K562 (cell line): Measurements from ENCODE around the gene RTL1. TPM values are rescaled to one million over a fixed set of nuclear protein-coding genes. Genes with fewer than 3 reads are reported as not detected.

Experiments used
- ARID2 ChIP-seq: fragments of 450-650 bp; IDR thresholded peaks from 2 replicates; pipeline ENCODE4 v1.6.1; 2017; ENCODE audit warnings: antibody characterized with exemption, mild to moderate bottlenecking
- ESRRA ChIP-seq: fragments of 450-650 bp; IDR thresholded peaks from 2 replicates; pipeline ENCODE4 v1.6.1; 2014; ENCODE audit warnings: low read depth, mild to moderate bottlenecking, moderate library complexity, borderline replicate concordance
- EWSR1 ChIP-seq: fragments of 450-650 bp; IDR thresholded peaks from 2 replicates; pipeline ENCODE4 v1.6.1; 2018; ENCODE audit warnings: borderline replicate concordance, mild to moderate bottlenecking, low read depth, moderate library complexity; ENCODE audit not compliant: partially characterized antibody
- EZH2 ChIP-seq: IDR thresholded peaks from 2 replicates; pipeline ENCODE4 v1.6.1; 2012; ENCODE audit warnings: low read depth, mild to moderate bottlenecking, inconsistent platforms, low read length, borderline replicate concordance
- L3MBTL2 ChIP-seq: fragments of 450-650 bp; IDR thresholded peaks from 2 replicates; pipeline ENCODE4 v1.6.1; 2016; ENCODE audit warnings: mild to moderate bottlenecking, moderate library complexity
- MXI1 ChIP-seq: IDR thresholded peaks from 2 replicates; pipeline ENCODE4 v1.6.1; 2011; ENCODE audit warnings: low read depth, mild to moderate bottlenecking, improper control_type of control experiment, low read length
- NR3C1 ChIP-seq: sonication (generic); formaldehyde crosslinking; IDR thresholded peaks from 2 replicates; pipeline ENCODE4 v1.8.1; 2022; ENCODE audit warnings: missing genetic modification reagents
- OTX1 ChIP-seq: fragments of 450-650 bp; formaldehyde crosslinking; IDR thresholded peaks from 2 replicates; pipeline ENCODE4 v1.4.0; 2022; ENCODE audit warnings: mild to moderate bottlenecking
- POLR2AphosphoS5 ChIP-seq: IDR thresholded peaks from 2 replicates; pipeline ENCODE4 v1.6.1; 2011; ENCODE audit warnings: mild to moderate bottlenecking, low read depth, low read length, moderate library complexity; ENCODE audit not compliant: control insufficient read depth, insufficient read depth
- PURB ChIP-seq: sonication (generic); formaldehyde crosslinking; IDR thresholded peaks from 2 replicates; pipeline ENCODE4 v1.9.0; 2021; ENCODE audit warnings: low read depth, mild to moderate bottlenecking, missing genetic modification reagents
- RBM17 ChIP-seq: fragments of 200-400 bp; formaldehyde crosslinking; IDR thresholded peaks from 2 replicates; pipeline ENCODE4 v1.6.1; 2017; ENCODE audit warnings: low read depth, mild to moderate bottlenecking, low read length, borderline replicate concordance
- SNIP1 ChIP-seq: fragments of 450-650 bp; IDR thresholded peaks from 2 replicates; pipeline ENCODE4 v1.7.1; 2017; ENCODE audit warnings: low read depth, mild to moderate bottlenecking
- SRF ChIP-seq, 2 experiments: fragments of 250-450, 450-650 bp in 1 of 2; sonication (Bioruptor Pico) in 1 of 2; sonication (generic) in 1 of 2; formaldehyde crosslinking; IDR thresholded peaks; 2 replicates each; pipeline versions ENCODE4 v1.5.0 to v1.5.1; 2020 to 2022; ENCODE audit warnings: mild to moderate bottlenecking in 1 of 2, missing genetic modification reagents in 1 of 2
- TAF15 ChIP-seq: fragments of 200-400 bp; formaldehyde crosslinking; IDR thresholded peaks from 2 replicates; pipeline ENCODE4 v1.6.1; 2017; ENCODE audit warnings: mild to moderate bottlenecking, low read depth, low read length, moderate library complexity
- ZBTB12 ChIP-seq: fragments of 250-450 bp; sonication (Bioruptor Pico); IDR thresholded peaks from 2 replicates; pipeline ENCODE4 v1.4.0; 2020
- ZBTB7A ChIP-seq: IDR thresholded peaks from 2 replicates; pipeline ENCODE4 v1.6.1; 2011; ENCODE audit warnings: low read depth, mild to moderate bottlenecking, low read length, moderate library complexity, borderline replicate concordance; ENCODE audit not compliant: control insufficient read depth
- ZNF239 ChIP-seq: fragments of 250-450 bp; sonication (Bioruptor Pico); IDR thresholded peaks from 2 replicates; pipeline ENCODE4 v1.4.0; 2020; ENCODE audit warnings: mild to moderate bottlenecking
- ZNF384 ChIP-seq: IDR thresholded peaks from 2 replicates; pipeline ENCODE4 v1.6.1; 2012; ENCODE audit warnings: low read depth, low read length, improper control_type of control experiment
- ZNF431 ChIP-seq: sonication (generic); formaldehyde crosslinking; IDR thresholded peaks from 2 replicates; pipeline ENCODE4 v1.8.0; 2022; ENCODE audit warnings: mild to moderate bottlenecking, missing genetic modification reagents
- polyA plus RNA-seq, 8 experiments: library from polyadenylated mRNA; depleted of rRNA in 4 of 8; stranded (reverse) in 5 of 8; unstranded in 3 of 8; fragments of >200 nt; fragmentation: Nextera tagmentation in 2 of 8; fragmentation: Illumina TruSeq in 1 of 8; extraction: Ambion mirVana in 2 of 8; extraction: Trizol in 1 of 8; gene quantifications; 2 replicates each; pipeline versions ENCODE4 v1.2.1 to v1.2.3, GENCODE V29; 2011 to 2014; ENCODE audit warnings: inconsistent platforms in 1 of 8, missing spikeins in 1 of 8
- total RNA-seq, 7 experiments: library from RNA; depleted of rRNA in 6 of 7; stranded (reverse); fragments of >200 nt in 6 of 7; fragmentation: Illumina TruSeq in 2 of 7; extraction: Trizol in 2 of 7; gene quantifications; 2 replicates each; pipeline versions ENCODE4 v1.2.1 to v1.2.3, GENCODE V29; 2011 to 2021; ENCODE audit warnings: low replicate concordance in 1 of 7
- TF ChIP-seq, protein P1 (sequence below): sonication (generic); formaldehyde crosslinking; IDR thresholded peaks from 2 replicates; pipeline ENCODE4 v1.8.0; 2022; ENCODE audit warnings: mild to moderate bottlenecking, missing genetic modification reagents
- TF ChIP-seq, protein P2 (sequence below): sonication (generic); formaldehyde crosslinking; IDR thresholded peaks from 2 replicates; pipeline ENCODE4 v1.9.0; 2022; ENCODE audit warnings: mild to moderate bottlenecking, missing genetic modification reagents
- TF ChIP-seq, protein P3 (sequence below): IDR thresholded peaks from 2 replicates; pipeline ENCODE4 v1.6.1; 2012; ENCODE audit warnings: low read depth, low read length, improper control_type of control experiment, borderline replicate concordance
- TF ChIP-seq, protein P4 (sequence below): fragments of 450-650 bp; conservative IDR thresholded peaks from 2 replicates; pipeline ENCODE4 v1.6.1; 2016; ENCODE audit warnings: missing genetic modification characterization, low read depth, mild to moderate bottlenecking, missing compliant biosample characterization, moderate library complexity

Gene RTL1
- total and polyA plus RNA-seq, 9 of the 15 experiments (the other 6 are each of a cell fraction or from before 2014, with no cell fraction given), result not detected

GRCh38 chr14:100872259-100873095, 31.0 kb downstream of the RTL1 start (continued):
- TF ChIP-seq NR3C1 (CRISPR knock-in tag), result no peak
- TF ChIP-seq ZNF384, result no peak
- TF ChIP-seq, protein P1, sequence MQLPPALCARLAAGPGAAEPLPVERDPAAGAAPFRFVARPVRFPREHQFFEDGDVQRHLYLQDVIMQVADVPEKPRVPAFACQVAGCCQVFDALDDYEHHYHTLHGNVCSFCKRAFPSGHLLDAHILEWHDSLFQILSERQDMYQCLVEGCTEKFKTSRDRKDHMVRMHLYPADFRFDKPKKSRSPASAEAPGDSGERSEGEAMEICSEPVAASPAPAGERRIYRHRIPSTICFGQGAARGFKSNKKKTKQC, result no peak
- TF ChIP-seq, protein P2, sequence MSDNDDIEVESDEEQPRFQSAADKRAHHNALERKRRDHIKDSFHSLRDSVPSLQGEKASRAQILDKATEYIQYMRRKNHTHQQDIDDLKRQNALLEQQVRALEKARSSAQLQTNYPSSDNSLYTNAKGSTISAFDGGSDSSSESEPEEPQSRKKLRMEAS (CRISPR knock-in tag), result peak; percentile 18; the same call in 1 of the 2 replicates
- no peak for TF ChIP-seq SRF (CRISPR knock-in tag; IDR thresholded peaks at IDR 0.05)
- TF ChIP-seq EZH2, result no peak
- TF ChIP-seq EWSR1, result no peak
- TF ChIP-seq ZNF431 (CRISPR knock-in tag), result no peak
- no peak for TF ChIP-seq ARID2
- TF ChIP-seq, protein P3, sequence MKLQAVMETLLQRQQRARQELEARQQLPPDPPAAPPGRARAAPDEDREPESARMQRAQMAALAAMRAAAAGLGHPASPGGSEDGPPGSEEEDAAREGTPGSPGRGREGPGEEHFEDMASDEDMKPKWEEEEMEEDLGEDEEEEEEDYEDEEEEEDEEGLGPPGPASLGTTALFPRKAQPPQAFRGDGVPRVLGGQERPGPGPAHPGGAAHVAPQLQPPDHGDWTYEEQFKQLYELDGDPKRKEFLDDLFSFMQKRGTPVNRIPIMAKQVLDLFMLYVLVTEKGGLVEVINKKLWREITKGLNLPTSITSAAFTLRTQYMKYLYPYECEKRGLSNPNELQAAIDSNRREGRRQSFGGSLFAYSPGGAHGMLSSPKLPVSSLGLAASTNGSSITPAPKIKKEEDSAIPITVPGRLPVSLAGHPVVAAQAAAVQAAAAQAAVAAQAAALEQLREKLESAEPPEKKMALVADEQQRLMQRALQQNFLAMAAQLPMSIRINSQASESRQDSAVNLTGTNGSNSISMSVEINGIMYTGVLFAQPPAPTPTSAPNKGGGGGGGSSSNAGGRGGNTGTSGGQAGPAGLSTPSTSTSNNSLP, result no peak
- no peak for TF ChIP-seq ZNF239 (CRISPR knock-in tag)
- 0 out of 2 replicates have a peak, but pooled peaks have one; percentile 18 for TF ChIP-seq OTX1 (CRISPR knock-in tag)
- TF ChIP-seq POLR2AphosphoS5, result no peak
- TF ChIP-seq PURB (CRISPR knock-in tag), result no peak
- no peak for TF ChIP-seq TAF15
- no peak for TF ChIP-seq RBM17
- no peak for TF ChIP-seq SNIP1
- no peak for TF ChIP-seq ZBTB12 (CRISPR knock-in tag)
- TF ChIP-seq ESRRA, result no peak
- peak; percentile 11; the same call in 1 of the 2 replicates for TF ChIP-seq L3MBTL2
- TF ChIP-seq ZBTB7A, result no peak
- TF ChIP-seq, protein P4, sequence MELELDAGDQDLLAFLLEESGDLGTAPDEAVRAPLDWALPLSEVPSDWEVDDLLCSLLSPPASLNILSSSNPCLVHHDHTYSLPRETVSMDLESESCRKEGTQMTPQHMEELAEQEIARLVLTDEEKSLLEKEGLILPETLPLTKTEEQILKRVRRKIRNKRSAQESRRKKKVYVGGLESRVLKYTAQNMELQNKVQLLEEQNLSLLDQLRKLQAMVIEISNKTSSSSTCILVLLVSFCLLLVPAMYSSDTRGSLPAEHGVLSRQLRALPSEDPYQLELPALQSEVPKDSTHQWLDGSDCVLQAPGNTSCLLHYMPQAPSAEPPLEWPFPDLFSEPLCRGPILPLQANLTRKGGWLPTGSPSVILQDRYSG (tag), result no peak
- TF ChIP-seq MXI1, result no peak
